HCT116 (cell line): Measurements from ENCODE around the gene ARNT2. TPM values are rescaled to one million over a fixed set of nuclear protein-coding genes. Genes with fewer than 3 reads are reported as not detected.

Experiments
- ATAC-seq: fragments of 200-7000 bp; cut with Tn5 transposase; 2 replicates; pipeline ENCODE4 v1.9.1; 2020; ENCODE audit warnings: mild to moderate bottlenecking, moderate library complexity
- BruUV-seq: library from RNA; stranded (reverse); fragments of 400-500 nt; replicated peaks from 2 replicates; lab custom pipeline; 2021; lab: Mats Ljungman, UMichigan
- CTCF ChIA-PET: fragments of 300-600 bp; sonication (Branson Sonifier 250); formaldehyde crosslinking; loops from one replicate; lab custom pipeline; 2021; ENCODE audit warnings: antibody characterized with exemption; lab: Charles Lee
- POLR2A ChIA-PET: fragments of 300-600, 350-600 bp; sonication (Branson Sonifier 250); formaldehyde crosslinking; loops from one replicate; lab custom pipeline; 2021; ENCODE audit warnings: antibody characterized with exemption; lab: Charles Lee
- RAD21 ChIA-PET, 2 experiments: fragments of 300-600 bp; sonication (Branson Sonifier 250); formaldehyde crosslinking; loops; one replicate each; lab custom pipeline; 2023; ENCODE audit warnings: low total read pairs in 2 of 2; ENCODE audit not compliant: uncharacterized antibody in 2 of 2, unreplicated experiment in 2 of 2, low non-redundant PET in 1 of 2; lab: Charles Lee
- DNase-seq: peaks from one replicate; pipeline ENCODE4 v3.0.0-alpha.2; 2010; ENCODE audit warnings: low read depth, low spot score
- H2AFZ ChIP-seq: fragments of 200-600 bp; shearing (Covaris generic), sonication (generic); 2 replicates; pipeline ENCODE4 v1.6.1; 2017; ENCODE audit warnings: low read depth, mixed run types, mixed read lengths, antibody characterized with exemption, low read length; ENCODE audit not compliant: poor library complexity, severe bottlenecking
- H3K27ac ChIP-seq: 2 replicates; pipeline ENCODE4 v1.5.1; 2012; ENCODE audit warnings: low read depth, low read length
- H3K27me3 ChIP-seq: fragments of 200-600 bp; sonication (generic); 2 replicates; pipeline ENCODE4 v1.6.1; 2016; ENCODE audit warnings: mixed run types, low read length, mixed read lengths; ENCODE audit not compliant: insufficient read depth
- H3K36me3 ChIP-seq, 2 experiments: fragments of 200-500 bp in 1 of 2; fragments of 200-600 bp in 1 of 2; sonication (Bioruptor generic) in 1 of 2; sonication (generic) in 1 of 2; 2 replicates each; pipeline versions ENCODE4 v1.5.1 to v1.6.1; 2014 to 2016; ENCODE audit warnings: low read length in 2 of 2, inconsistent platforms in 1 of 2, mixed read lengths in 1 of 2, mixed run types in 1 of 2; ENCODE audit not compliant: insufficient read depth in 2 of 2, control insufficient read depth in 1 of 2
- H3K4me1 ChIP-seq, 2 experiments: fragments of 200-600 bp in 1 of 2; sonication (generic) in 1 of 2; 2 replicates each; pipeline versions ENCODE4 v1.5.1 to v1.6.1; 2012 to 2017; ENCODE audit warnings: low read length in 2 of 2, inconsistent platforms in 1 of 2, mild to moderate bottlenecking in 1 of 2, mixed read lengths in 1 of 2, mixed run types in 1 of 2, moderate library complexity in 1 of 2; ENCODE audit not compliant: insufficient read depth in 2 of 2, control insufficient read depth in 1 of 2
- H3K4me2 ChIP-seq: fragments of 200-600 bp; sonication (generic); 2 replicates; pipeline ENCODE4 v1.6.1; 2017; ENCODE audit warnings: mixed run types, low read length, mixed read lengths
- H3K4me3 ChIP-seq, 2 experiments: fragments of 200-600 bp in 1 of 2; sonication (generic) in 1 of 2; replicated peaks in 1 of 2; 2 replicates each; pipeline ENCODE4 v1.5.1; 2011 to 2016; ENCODE audit warnings: low read length in 2 of 2, control low read depth in 1 of 2, low read depth in 1 of 2, mild to moderate bottlenecking in 1 of 2, mixed read lengths in 1 of 2, mixed run types in 1 of 2
- H3K79me2 ChIP-seq: fragments of 200-600 bp; sonication (generic); 2 replicates; pipeline ENCODE4 v1.6.1; 2017; ENCODE audit warnings: mild to moderate bottlenecking, mixed run types, low read length, moderate library complexity, mixed read lengths; ENCODE audit not compliant: insufficient read depth
- H3K9ac ChIP-seq: fragments of 200-600 bp; sonication (generic); 2 replicates; pipeline ENCODE4 v1.6.1; 2016; ENCODE audit warnings: low read length, mixed read lengths
- H3K9me2 ChIP-seq: fragments of 200-600 bp; sonication (generic), shearing (Covaris generic); 2 replicates; pipeline ENCODE4 v1.6.1; 2017; ENCODE audit warnings: mixed run types, mild to moderate bottlenecking, moderate library complexity; ENCODE audit not compliant: insufficient read depth
- H3K9me3 ChIP-seq, 2 experiments: fragments of 200-500 bp in 1 of 2; fragments of 200-600 bp in 1 of 2; sonication (Bioruptor generic) in 1 of 2; sonication (generic) in 1 of 2; 2 replicates each; pipeline ENCODE4 v1.6.1; 2014 to 2017; ENCODE audit warnings: low read length in 2 of 2, mixed read lengths in 2 of 2, inconsistent platforms in 1 of 2, low read depth in 1 of 2, mild to moderate bottlenecking in 1 of 2, mixed run types in 1 of 2, moderate library complexity in 1 of 2; ENCODE audit not compliant: control insufficient read depth in 1 of 2, insufficient read depth in 1 of 2
- H4K20me1 ChIP-seq: fragments of 200-600 bp; sonication (generic), shearing (Covaris generic); 2 replicates; pipeline ENCODE4 v1.6.1; 2017; ENCODE audit warnings: mixed run types, mild to moderate bottlenecking, moderate library complexity; ENCODE audit not compliant: insufficient read depth
- CBX3 ChIP-seq: IDR thresholded peaks from 2 replicates; pipeline ENCODE4 v1.6.1; 2012; ENCODE audit warnings: low read depth
- CEBPB ChIP-seq: IDR thresholded peaks from 2 replicates; pipeline ENCODE4 v1.6.1; 2012; ENCODE audit warnings: low read depth
- EGR1 ChIP-seq: IDR thresholded peaks from 2 replicates; pipeline ENCODE4 v1.6.1; 2012; ENCODE audit warnings: low read depth
- ELF1 ChIP-seq: IDR thresholded peaks from 2 replicates; pipeline ENCODE4 v1.6.1; 2012; ENCODE audit warnings: low read depth, borderline replicate concordance
- EZH2 ChIP-seq: fragments of 200-600 bp; sonication (generic); IDR thresholded peaks from 2 replicates; pipeline ENCODE4 v1.6.1; 2017; ENCODE audit warnings: antibody characterized with exemption, mixed run types
- EZH2phosphoT487 ChIP-seq: fragments of 200-600 bp; IDR thresholded peaks from 2 replicates; pipeline ENCODE4 v1.6.1; 2018; ENCODE audit warnings: antibody characterized with exemption, borderline replicate concordance
- FOSL1 ChIP-seq: IDR thresholded peaks from 2 replicates; pipeline ENCODE4 v1.6.1; 2012; ENCODE audit warnings: low read depth
- JUND ChIP-seq: IDR thresholded peaks from 2 replicates; pipeline ENCODE4 v1.6.1; 2012
- POLR2A ChIP-seq: IDR thresholded peaks from 2 replicates; pipeline ENCODE4 v1.7.0; 2011; ENCODE audit warnings: borderline replicate concordance; ENCODE audit not compliant: insufficient read depth, insufficient read length; ENCODE audit errors: extremely low read depth
- POLR2AphosphoS5 ChIP-seq: IDR thresholded peaks from 2 replicates; pipeline ENCODE4 v1.6.1; 2011; ENCODE audit warnings: mild to moderate bottlenecking, low read depth, low read length, moderate library complexity
- RAD21 ChIP-seq: IDR thresholded peaks from 2 replicates; pipeline ENCODE4 v1.6.1; 2012; ENCODE audit warnings: low read depth, mild to moderate bottlenecking
- SIN3A ChIP-seq: IDR thresholded peaks from 2 replicates; pipeline ENCODE4 v1.6.1; 2012; ENCODE audit warnings: low read depth
- SP1 ChIP-seq: IDR thresholded peaks from 2 replicates; pipeline ENCODE4 v1.6.1; 2012; ENCODE audit warnings: low read depth
- SRF ChIP-seq: IDR thresholded peaks from 2 replicates; pipeline ENCODE4 v1.6.1; 2012; ENCODE audit warnings: low read depth
- TCF7L2 ChIP-seq: IDR thresholded peaks from 2 replicates; pipeline ENCODE4 v1.7.0; 2011; ENCODE audit warnings: borderline replicate concordance, inconsistent platforms; ENCODE audit not compliant: insufficient read depth, insufficient read length; ENCODE audit errors: extremely low read depth
- ZNF274 ChIP-seq: fragments of 200-500 bp; sonication (Bioruptor generic); IDR thresholded peaks from 2 replicates; pipeline ENCODE4 v1.6.1; 2014; ENCODE audit warnings: mild to moderate bottlenecking, low read depth, low read length, inconsistent platforms
- intact Hi-C: fragments of 100-400 bp; cut with micrococcal nuclease; formaldehyde crosslinking; loops from 2 replicates; pipeline ENCODE4 v1.10.0; 2022
- total RNA-seq: library from RNA; stranded (reverse); gene quantifications from one replicate; pipeline ENCODE4 v1.2.1, GENCODE V29; 2021; ENCODE audit not compliant: unreplicated experiment
- TF ChIP-seq, protein P1 (sequence below): IDR thresholded peaks from 2 replicates; pipeline ENCODE4 v1.6.1; 2012
- TF ChIP-seq, protein P2 (sequence below): IDR thresholded peaks from 2 replicates; pipeline ENCODE4 v1.6.1; 2012
- TF ChIP-seq, protein P3 (sequence below), 3 experiments: fragments of 200-600 bp in 1 of 3; sonication (generic) in 1 of 3; IDR thresholded peaks in 2 of 3; conservative IDR thresholded peaks in 1 of 3; 2 replicates each; pipeline ENCODE4 v1.5.1; 2012 to 2017; ENCODE audit warnings: low read depth in 2 of 3, low read length in 2 of 3, antibody characterized with exemption in 1 of 3, borderline replicate concordance in 1 of 3, control low read depth in 1 of 3, mild to moderate bottlenecking in 1 of 3, mixed read lengths in 1 of 3, mixed run types in 1 of 3, moderate library complexity in 1 of 3; ENCODE audit not compliant: insufficient read depth in 1 of 3
- TF ChIP-seq, protein P4 (sequence below): IDR thresholded peaks from 2 replicates; pipeline ENCODE4 v1.6.1; 2011; ENCODE audit warnings: mild to moderate bottlenecking, low read length, moderate library complexity; ENCODE audit not compliant: insufficient replicate concordance; ENCODE audit errors: extremely low read depth

ARNT2 gene
- total RNA-seq, 1 experiment from 2014 or later: 3.0 TPM

DNA sequence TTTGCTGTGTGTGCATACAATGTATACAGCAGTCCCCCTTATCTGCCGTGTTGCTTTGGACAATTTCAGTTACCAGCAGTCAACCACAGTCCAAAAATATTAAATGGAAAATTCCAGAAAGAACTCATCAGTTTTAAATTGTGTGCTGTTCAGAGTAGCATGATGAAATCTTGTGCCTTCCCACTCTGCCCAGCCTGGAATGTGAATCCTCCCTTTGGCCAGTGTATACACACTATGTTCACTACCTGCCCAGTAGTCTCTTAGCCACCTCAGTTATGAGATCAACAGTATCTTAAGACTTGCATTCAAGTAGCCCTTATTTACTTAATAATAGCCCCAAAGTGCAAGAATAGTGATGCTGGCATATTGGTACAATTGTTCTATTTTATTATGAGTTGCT, 157.3 kb downstream of the ARNT2 start:
- intact Hi-C loops: loop anchor here (10.0 kb wide), 1 partner anchor 703 kb away; no protein-coding TSS in a partner anchor
- Histone ChIP-seq H3K4me3 (no peak overlapping the region), H3K9ac (no peak overlapping the region), H3K4me2 (no peak overlapping the region), H4K20me1 (no peaks in the 10 kb centered on the region), H3K9me3 (no peaks in the 10 kb centered on the region), H3K4me1 (no peaks in the 10 kb centered on the region), H2AFZ (no peak overlapping the region), H3K9me2 (no peaks in the 10 kb centered on the region), H3K27ac (no peak overlapping the region), H3K27me3 (no peaks in the 10 kb centered on the region), H3K79me2 (no peaks in the 10 kb centered on the region), H3K36me3 (no peaks in the 10 kb centered on the region)
- ChIA-PET CTCF (no interaction called here), RAD21 (no interaction called here), POLR2A (no interaction called here)
- no peak for TF ChIP-seq FOSL1
- TF ChIP-seq, protein P1, sequence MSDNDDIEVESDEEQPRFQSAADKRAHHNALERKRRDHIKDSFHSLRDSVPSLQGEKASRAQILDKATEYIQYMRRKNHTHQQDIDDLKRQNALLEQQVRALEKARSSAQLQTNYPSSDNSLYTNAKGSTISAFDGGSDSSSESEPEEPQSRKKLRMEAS: no peak
- no peak for TF ChIP-seq SP1
- TF ChIP-seq RAD21: no peak
- TF ChIP-seq CBX3: no peak
- TF ChIP-seq POLR2AphosphoS5: no peak
- no peak for TF ChIP-seq ELF1
- no peak for TF ChIP-seq EZH2phosphoT487
- TF ChIP-seq EGR1: no peak
- TF ChIP-seq, protein P2, sequence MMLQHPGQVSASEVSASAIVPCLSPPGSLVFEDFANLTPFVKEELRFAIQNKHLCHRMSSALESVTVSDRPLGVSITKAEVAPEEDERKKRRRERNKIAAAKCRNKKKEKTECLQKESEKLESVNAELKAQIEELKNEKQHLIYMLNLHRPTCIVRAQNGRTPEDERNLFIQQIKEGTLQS: no peak
- TF ChIP-seq SIN3A: no peak
- TF ChIP-seq JUND: no peak
- TF ChIP-seq ZNF274: no peak
- no peak for TF ChIP-seq TCF7L2
- TF ChIP-seq, protein P3, sequence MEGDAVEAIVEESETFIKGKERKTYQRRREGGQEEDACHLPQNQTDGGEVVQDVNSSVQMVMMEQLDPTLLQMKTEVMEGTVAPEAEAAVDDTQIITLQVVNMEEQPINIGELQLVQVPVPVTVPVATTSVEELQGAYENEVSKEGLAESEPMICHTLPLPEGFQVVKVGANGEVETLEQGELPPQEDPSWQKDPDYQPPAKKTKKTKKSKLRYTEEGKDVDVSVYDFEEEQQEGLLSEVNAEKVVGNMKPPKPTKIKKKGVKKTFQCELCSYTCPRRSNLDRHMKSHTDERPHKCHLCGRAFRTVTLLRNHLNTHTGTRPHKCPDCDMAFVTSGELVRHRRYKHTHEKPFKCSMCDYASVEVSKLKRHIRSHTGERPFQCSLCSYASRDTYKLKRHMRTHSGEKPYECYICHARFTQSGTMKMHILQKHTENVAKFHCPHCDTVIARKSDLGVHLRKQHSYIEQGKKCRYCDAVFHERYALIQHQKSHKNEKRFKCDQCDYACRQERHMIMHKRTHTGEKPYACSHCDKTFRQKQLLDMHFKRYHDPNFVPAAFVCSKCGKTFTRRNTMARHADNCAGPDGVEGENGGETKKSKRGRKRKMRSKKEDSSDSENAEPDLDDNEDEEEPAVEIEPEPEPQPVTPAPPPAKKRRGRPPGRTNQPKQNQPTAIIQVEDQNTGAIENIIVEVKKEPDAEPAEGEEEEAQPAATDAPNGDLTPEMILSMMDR (IDR thresholded peaks at IDR 0.05 in 2 of 3, conservative IDR thresholded peaks at IDR 0.05 in 1 of 3; ENCODE audit: borderline replicate concordance in 1 of 3, insufficient read depth in 1 of 3, low read depth in 2 of 3, low read length in 2 of 3): no peak
- TF ChIP-seq, protein P4, sequence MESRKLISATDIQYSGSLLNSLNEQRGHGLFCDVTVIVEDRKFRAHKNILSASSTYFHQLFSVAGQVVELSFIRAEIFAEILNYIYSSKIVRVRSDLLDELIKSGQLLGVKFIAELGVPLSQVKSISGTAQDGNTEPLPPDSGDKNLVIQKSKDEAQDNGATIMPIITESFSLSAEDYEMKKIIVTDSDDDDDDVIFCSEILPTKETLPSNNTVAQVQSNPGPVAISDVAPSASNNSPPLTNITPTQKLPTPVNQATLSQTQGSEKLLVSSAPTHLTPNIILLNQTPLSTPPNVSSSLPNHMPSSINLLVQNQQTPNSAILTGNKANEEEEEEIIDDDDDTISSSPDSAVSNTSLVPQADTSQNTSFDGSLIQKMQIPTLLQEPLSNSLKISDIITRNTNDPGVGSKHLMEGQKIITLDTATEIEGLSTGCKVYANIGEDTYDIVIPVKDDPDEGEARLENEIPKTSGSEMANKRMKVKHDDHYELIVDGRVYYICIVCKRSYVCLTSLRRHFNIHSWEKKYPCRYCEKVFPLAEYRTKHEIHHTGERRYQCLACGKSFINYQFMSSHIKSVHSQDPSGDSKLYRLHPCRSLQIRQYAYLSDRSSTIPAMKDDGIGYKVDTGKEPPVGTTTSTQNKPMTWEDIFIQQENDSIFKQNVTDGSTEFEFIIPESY: no peak
- TF ChIP-seq POLR2A: no peak
- no peak for TF ChIP-seq CEBPB
- TF ChIP-seq EZH2: no peak
- no peak for TF ChIP-seq SRF
- DNase-seq (no peak), ATAC-seq (no peak)
- BruUV-seq: no TSS peak
